Right ventricle myocardium superior (tissue), 1 donor: ENCODE data around the gene OR2AT4. TPM values are rescaled to one million over a fixed set of nuclear protein-coding genes. Genes with fewer than 3 reads are reported as not detected.
"Not testable (repeated sequence)": the region's sequence is repeated elsewhere in the genome, so short reads cannot be mapped to it uniquely, and the experiment has no call there.

Experiments used
- ATAC-seq: fragments of 200-7000 bp; cut with Tn5 transposase; one replicate; pipeline ENCODE4 v1.9.1; 2020; ENCODE audit warnings: mild to moderate bottlenecking; ENCODE audit not compliant: poor library complexity
- DNase-seq: peaks from one replicate; pipeline ENCODE4 v3.0.0-alpha.2; 2020
- intact Hi-C: fragments of 100-400 bp; cut with DNase I; formaldehyde crosslinking; loops from one replicate; pipeline ENCODE4 v1.11.2; 2022
- total RNA-seq: library from RNA; stranded (reverse); fragmentation: NEBNext Ultra II Directional; extraction: Animal tissue kit (Norgen Biotek cat#: 25700); gene quantifications from one replicate; pipeline ENCODE4 v1.2.1, GENCODE V29; 2021
- donor health status: DM: no; HTN: yes; CAD: no; lungs with severe emphysema.

The OR2AT4 gene
- total RNA-seq, 1 donor from 2014 or later = not detected

GRCh38 chr11:75105967-75106681 is 9.4 kb upstream of the OR2AT4 start:
- ATAC-seq, DNase-seq, intact Hi-C loops: not testable (repeated sequence)

DNA sequence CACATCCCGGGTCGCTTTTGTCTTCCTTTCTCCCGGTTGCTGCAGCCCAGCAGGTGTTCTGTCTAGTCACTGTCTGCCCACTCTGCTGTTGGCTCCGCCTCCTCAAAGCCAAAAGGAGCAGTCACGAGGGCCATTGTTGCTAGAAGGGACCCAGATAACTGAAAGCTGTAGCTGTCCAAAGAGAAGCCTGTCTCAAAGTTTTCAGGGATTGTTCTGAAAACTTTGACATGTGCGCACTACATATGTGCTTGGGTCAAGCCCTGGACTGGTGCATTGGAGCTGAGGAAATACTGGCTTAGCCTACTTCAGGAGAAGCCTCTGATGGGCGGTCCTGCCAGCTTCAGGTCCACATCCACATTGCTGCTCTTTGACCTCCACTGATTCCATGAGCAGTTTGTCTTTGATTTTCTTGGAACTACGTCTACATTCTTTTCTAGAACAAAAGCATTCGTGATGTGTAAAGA is 8.8 kb upstream of the OR2AT4 start:
- DNase-seq = no peak

GRCh38 chr11:75103380-75104026 is 6.8 kb upstream of the OR2AT4 start:
- DNase-seq (no peak), ATAC-seq (no peak)
- intact Hi-C loops = no loop called here

More for the DNA sequence above, 8.8 kb upstream of the OR2AT4 start:
- ATAC-seq = no peak
- intact Hi-C loops = no loop called here

GRCh38 chr11:75101424-75102128 is 4.9 kb upstream of the OR2AT4 start:
- DNase-seq (no peak), ATAC-seq (no peak)

DNA sequence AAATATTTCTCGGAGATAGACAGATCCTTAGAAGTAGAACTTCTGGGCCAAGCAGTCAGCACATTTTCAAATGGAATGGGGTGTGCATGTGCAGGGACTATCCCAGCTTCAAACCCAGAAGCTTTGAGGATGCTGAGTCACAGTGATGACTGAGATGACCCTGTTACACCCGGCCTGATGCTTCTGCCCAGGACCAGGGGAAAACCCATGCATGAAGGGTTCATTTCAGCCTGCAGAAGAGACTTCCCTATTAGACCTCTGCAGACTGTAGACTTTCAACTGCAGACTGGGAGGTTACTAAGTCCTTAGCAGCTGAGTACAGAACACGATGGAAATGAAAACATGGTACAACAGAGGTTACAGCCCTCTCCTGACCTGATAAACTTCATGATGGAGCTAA is 3.6 kb upstream of the OR2AT4 start:
- ATAC-seq = no peak
- intact Hi-C loops = no loop called here
- DNase-seq = no peak

More at GRCh38 chr11:75101424-75102128, 4.9 kb upstream of the OR2AT4 start:
- intact Hi-C loops = no loop called here

GRCh38 chr11:75099635-75100034 is 3.0 kb upstream of the OR2AT4 start:
- no peak for DNase-seq
- ATAC-seq = no peak
- intact Hi-C loops = no loop called here

DNA sequence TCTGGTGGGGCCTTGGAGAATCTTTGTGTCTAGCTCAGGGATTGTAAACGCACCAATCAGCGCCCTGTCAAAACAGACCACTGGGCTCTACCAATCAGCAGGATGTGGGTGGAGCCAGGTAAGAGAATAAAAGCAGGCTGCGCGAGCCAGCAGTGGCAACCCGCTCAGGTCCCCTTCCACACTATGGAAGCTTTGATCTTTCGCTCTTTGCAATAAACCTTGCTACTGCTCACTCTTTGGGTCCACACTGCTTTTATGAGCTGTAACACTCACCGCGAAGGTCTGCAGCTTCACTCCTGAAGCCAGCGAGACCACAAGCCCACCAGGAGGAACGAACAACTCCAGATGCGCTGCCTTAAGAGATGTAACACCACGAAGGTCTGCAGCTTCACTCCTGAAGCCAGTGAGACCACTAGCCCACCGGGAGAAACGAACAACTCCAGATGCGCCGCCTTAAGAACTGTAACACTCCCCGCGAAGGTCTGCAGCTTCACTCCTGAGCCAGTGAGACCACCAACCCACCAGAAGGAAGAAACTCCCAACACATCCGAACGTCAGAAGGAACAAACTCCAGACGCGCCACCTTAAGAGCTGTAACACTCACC is 2.3 kb upstream of the OR2AT4 start:
- ATAC-seq, intact Hi-C loops, DNase-seq: not testable (repeated sequence)

- DNase-seq, intact Hi-C loops, ATAC-seq: not testable (repeated sequence)
Observed at GRCh38 chr11:75098181-75098580, 1.5 kb upstream of the OR2AT4 start.

GRCh38 chr11:75097173-75097557 is 489 bp upstream of the OR2AT4 start:
- intact Hi-C loops = no loop called here
- ATAC-seq (no peak), DNase-seq (no peak)

- ATAC-seq, intact Hi-C loops, DNase-seq: not testable (repeated sequence)
Observed at GRCh38 chr11:75094382-75094781, 2.3 kb downstream of the OR2AT4 start.

DNA sequence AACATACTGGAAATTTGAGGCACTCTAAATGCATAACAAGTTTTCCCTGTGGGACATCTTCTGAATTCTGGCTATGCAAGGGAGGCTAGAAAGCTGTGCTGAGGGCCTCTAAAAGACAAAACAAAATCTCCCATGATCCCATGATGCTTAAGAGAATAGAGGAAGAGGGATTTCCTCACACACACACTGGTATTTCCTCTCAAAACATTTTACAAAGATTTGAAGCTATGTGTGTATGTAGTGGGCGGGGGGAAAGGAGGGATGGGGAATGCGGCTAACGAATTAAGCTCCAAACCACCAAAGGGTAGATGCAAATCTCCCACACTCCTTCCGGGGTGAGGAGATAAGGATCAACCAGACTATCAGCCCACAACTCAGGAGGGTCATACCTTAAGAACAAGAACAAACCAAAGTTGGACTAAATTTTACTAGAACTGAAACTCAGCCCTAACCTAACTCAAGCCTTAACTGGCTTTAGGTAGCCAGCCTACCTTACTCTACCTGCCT is 6.0 kb downstream of the OR2AT4 start:
- DNase-seq (no peak), ATAC-seq (no peak)
- intact Hi-C loops = no loop called here

DNA sequence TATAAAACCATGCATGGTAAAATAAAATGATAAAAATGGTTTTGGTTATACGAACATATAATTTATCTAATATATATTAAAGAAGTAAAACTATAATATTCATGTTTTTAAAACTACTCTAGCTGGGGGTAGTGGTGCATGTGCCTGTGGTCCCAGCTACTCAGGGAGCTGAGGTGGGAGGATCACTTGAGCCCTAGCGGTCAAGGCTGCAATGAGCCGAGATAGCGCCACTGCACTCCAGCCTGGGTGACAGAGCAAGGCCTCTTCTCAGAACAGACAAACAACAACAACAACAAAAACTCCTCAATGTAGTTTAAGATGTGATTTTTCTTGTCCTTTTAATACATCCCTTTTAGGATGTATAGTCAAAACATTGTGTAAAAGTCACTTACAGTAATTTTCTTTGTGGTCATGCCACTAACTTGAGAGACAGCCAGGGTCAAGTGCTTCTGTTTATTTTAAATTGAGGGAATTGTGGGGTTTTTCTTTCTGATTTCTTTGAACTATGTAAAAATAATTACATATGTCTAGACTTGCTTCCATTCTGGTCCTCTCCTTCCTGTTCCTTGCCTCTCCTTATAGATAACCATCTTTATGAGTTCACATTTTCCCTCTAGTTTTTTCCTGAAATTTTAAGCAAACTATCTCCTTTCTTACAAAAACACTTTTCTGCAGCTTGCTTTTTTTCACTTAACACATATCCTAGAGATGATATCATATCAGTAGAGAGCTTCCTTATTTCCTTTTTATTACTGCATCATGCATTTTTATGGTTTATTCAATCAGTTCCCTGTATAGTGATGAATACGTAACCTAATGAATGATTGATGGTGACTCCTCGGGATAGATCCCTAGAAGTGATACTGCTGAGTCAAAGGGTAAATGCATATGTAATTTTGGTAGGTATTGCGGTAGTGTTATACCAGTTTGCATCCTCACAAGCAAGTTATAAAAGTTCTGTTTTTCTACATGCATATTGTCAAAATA is 9.1 kb downstream of the OR2AT4 start:
- intact Hi-C loops = no loop called here

GRCh38 chr11:75084883-75085282 is 11.8 kb downstream of the OR2AT4 start:
- DNase-seq (no peak), ATAC-seq (no peak)
- intact Hi-C loops = no loop called here

More for the DNA sequence above, 9.1 kb downstream of the OR2AT4 start:
- DNase-seq (no peak), ATAC-seq (no peak)

GRCh38 chr11:75083217-75083605 is 13.5 kb downstream of the OR2AT4 start:
- intact Hi-C loops = no loop called here
- DNase-seq (no peak), ATAC-seq (no peak)

- ATAC-seq (no peak), DNase-seq (no peak)
- intact Hi-C loops = no loop called here
Observed at GRCh38 chr11:75082601-75083216, 14.0 kb downstream of the OR2AT4 start.

- intact Hi-C loops = no loop called here
- ATAC-seq (no peak), DNase-seq (no peak)
Observed at GRCh38 chr11:75079546-75079945, 17.1 kb downstream of the OR2AT4 start.

- ATAC-seq (no peak), DNase-seq (no peak)
- intact Hi-C loops = no loop called here
Observed at GRCh38 chr11:75078233-75078632, 18.4 kb downstream of the OR2AT4 start.
